Activated B cell treated with CpG ODN at 0.5 μM for 24 hours (primary cell): ENCODE data around the gene TPRX2. TPM values are rescaled to one million over a fixed set of nuclear protein-coding genes. Genes with fewer than 3 reads are reported as not detected.
"Not testable (repeated sequence)": the region's sequence is repeated elsewhere in the genome, so short reads cannot be mapped to it uniquely, and the experiment has no call there.

Experiments used
- ATAC-seq: fragments of 200-7000 bp; cut with Tn5 transposase; one replicate; pipeline ENCODE4 v1.10.0; 2021; ENCODE audit warnings: low read depth, mild to moderate bottlenecking, moderate library complexity
- CTCF ChIA-PET: fragments of 350-600 bp; sonication (Branson Sonifier 250); formaldehyde crosslinking; loops from one replicate; lab custom pipeline; 2021; ENCODE audit warnings: antibody characterized with exemption; lab: Charles Lee
- POLR2A ChIA-PET: fragments of 350-600 bp; sonication (Branson Sonifier 250); formaldehyde crosslinking; loops from one replicate; lab custom pipeline; 2021; ENCODE audit warnings: antibody characterized with exemption; lab: Charles Lee
- DNase-seq: peaks from one replicate; pipeline ENCODE4 v3.0.0; 2022
- H3K27ac Mint-ChIP-seq: one replicate; pipeline ENCODE4 v1.8.0; 2020; ENCODE audit warnings: mixed read lengths
- H3K27me3 Mint-ChIP-seq: one replicate; pipeline ENCODE4 v1.8.0; 2021; ENCODE audit warnings: mixed read lengths
- H3K36me3 Mint-ChIP-seq: one replicate; pipeline ENCODE4 v1.8.0; 2021; ENCODE audit warnings: low read depth, mixed read lengths
- H3K4me1 Mint-ChIP-seq: one replicate; pipeline ENCODE4 v1.8.0; 2021; ENCODE audit warnings: mixed read lengths
- H3K4me3 Mint-ChIP-seq: one replicate; pipeline ENCODE4 v1.8.0; 2020; ENCODE audit warnings: mild to moderate bottlenecking, mixed read lengths
- H3K9me3 Mint-ChIP-seq: one replicate; pipeline ENCODE4 v1.8.0; 2020; ENCODE audit warnings: mixed read lengths
- CTCF ChIP-seq: fragments of 200-600 bp; IDR thresholded peaks from one replicate; pipeline ENCODE4 v1.8.0; 2022; ENCODE audit warnings: antibody characterized with exemption, mild to moderate bottlenecking
- intact Hi-C: fragments of 100-400 bp; cut with micrococcal nuclease; formaldehyde crosslinking; loops from one replicate; pipeline ENCODE4 v1.15.1; 2024
- total RNA-seq: library from RNA; stranded (reverse); gene quantifications from 2 replicates; pipeline ENCODE4 v1.2.3, GENCODE V29; 2022

Gene TPRX2
- total RNA-seq: not detected in 2 replicates

- H3K9me3 Mint-ChIP-seq, intact Hi-C loops, H3K4me3 Mint-ChIP-seq, H3K36me3 Mint-ChIP-seq, CTCF ChIA-PET, H3K4me1 Mint-ChIP-seq, POLR2A ChIA-PET, DNase-seq, H3K27ac Mint-ChIP-seq, ATAC-seq: not testable (repeated sequence)
- H3K27me3 Mint-ChIP-seq: peaks cover 21% of the 10 kb centered on the region
Measured at GRCh38 chr19:47858646-47859285, at the start of gene TPRX2. Gene TPRX2 (plus strand): TSS chr19:47859235. CDS start chr19:47859247, 12 bp downstream.

- DNase-seq (peak; percentile 52), ATAC-seq (no peak)
- Mint-ChIP-seq H3K4me3 (no peak overlapping the region), H3K36me3 (no peaks in the 10 kb centered on the region), H3K27me3 (peaks cover 13% of the 10 kb centered on the region), H3K27ac (no peak overlapping the region), H3K4me1 (no peaks in the 10 kb centered on the region), H3K9me3 (no peaks in the 10 kb centered on the region)
- TF ChIP-seq CTCF: no peak
- CTCF ChIA-PET: interaction anchor here (1.3 kb wide), 1 partner anchor 15 kb away, joined by 3 read pairs; no protein-coding TSS in a partner anchor
- intact Hi-C loops: no loop called here
- POLR2A ChIA-PET: no interaction called here
Measured at GRCh38 chr19:47813304-47813994, 45.6 kb upstream of the TPRX2 start.

- POLR2A ChIA-PET: interaction anchor here (0.7 kb wide), 1 partner anchor 68 kb away, joined by 4 read pairs; no protein-coding TSS in a partner anchor
- intact Hi-C loops: no loop called here
- H3K36me3 Mint-ChIP-seq: no peaks in the 10 kb centered on the region
- no peak for TF ChIP-seq CTCF
- CTCF ChIA-PET: interaction anchor here (1.3 kb wide), 1 partner anchor 14 kb away, joined by 3 read pairs; no protein-coding TSS in a partner anchor
- peaks cover 18% of the 10 kb centered on the region for H3K27me3 Mint-ChIP-seq
- DNase-seq (no peak), ATAC-seq (no peak)
- H3K27ac Mint-ChIP-seq: no peak overlapping the region
- H3K4me3 Mint-ChIP-seq: no peak overlapping the region
- no peaks in the 10 kb centered on the region for H3K9me3 Mint-ChIP-seq
- H3K4me1 Mint-ChIP-seq: no peaks in the 10 kb centered on the region
Measured at GRCh38 chr19:47813995-47814328, 45.1 kb upstream of the TPRX2 start.

GRCh38 chr19:47816270-47816669 lies 42.8 kb upstream of the TPRX2 start:
- H3K4me3 Mint-ChIP-seq, H3K4me1 Mint-ChIP-seq, ATAC-seq, H3K27ac Mint-ChIP-seq, DNase-seq, POLR2A ChIA-PET, intact Hi-C loops, H3K36me3 Mint-ChIP-seq, H3K9me3 Mint-ChIP-seq, CTCF ChIA-PET: not testable (repeated sequence)
- H3K27me3 Mint-ChIP-seq: peaks cover 36% of the 10 kb centered on the region

- H3K4me3 Mint-ChIP-seq, POLR2A ChIA-PET, H3K36me3 Mint-ChIP-seq, ATAC-seq, H3K4me1 Mint-ChIP-seq, CTCF ChIA-PET, intact Hi-C loops, H3K27ac Mint-ChIP-seq, H3K9me3 Mint-ChIP-seq, DNase-seq: not testable (repeated sequence)
- peaks cover 46% of the 10 kb centered on the region for H3K27me3 Mint-ChIP-seq
Measured at GRCh38 chr19:47818221-47818620, 40.8 kb upstream of the TPRX2 start.

GRCh38 chr19:47819858-47820257 lies 39.2 kb upstream of the TPRX2 start:
- Mint-ChIP-seq H3K4me3 (no peak overlapping the region), H3K27ac (no peak overlapping the region), H3K9me3 (no peaks in the 10 kb centered on the region), H3K27me3 (peaks cover 43% of the 10 kb centered on the region), H3K4me1 (peaks cover 5% of the 10 kb centered on the region), H3K36me3 (no peaks in the 10 kb centered on the region)
- intact Hi-C loops: no loop called here
- no peak for ATAC-seq
- DNase-seq: no peak
- POLR2A ChIA-PET: no interaction called here
- no peak for TF ChIP-seq CTCF
- CTCF ChIA-PET: no interaction called here
